Gastroesophageal sphincter (tissue), 3 donors: Measurements from ENCODE around the gene KRT17.

Experiments
- EP300 ChIP-seq: sonication (generic); formaldehyde crosslinking; IDR thresholded peaks from one replicate; pipeline ENCODE4 v1.6.1; 2017; ENCODE audit warnings: antibody characterized with exemption, mild to moderate bottlenecking
- POLR2A ChIP-seq, 2 donors: fragments of 450-650 bp; IDR thresholded peaks; one replicate each; pipeline ENCODE4 v1.6.1; 2017; ENCODE audit warnings: antibody characterized with exemption in 2 of 2, mild to moderate bottlenecking in 2 of 2, moderate library complexity in 1 of 2
- POLR2AphosphoS5 ChIP-seq: sonication (generic); formaldehyde crosslinking; IDR thresholded peaks from one replicate; pipeline ENCODE4 v1.6.1; 2017; ENCODE audit warnings: antibody characterized with exemption
- TF ChIP-seq, protein P1 (sequence below), 4 experiments: fragments of 200-600 bp in 2 of 4; fragments of 450-650 bp in 2 of 4; sonication (generic) in 1 of 4; IDR thresholded peaks; one replicate each; pipeline ENCODE4 v1.5.1; 2017 to 2019; ENCODE audit warnings: antibody characterized with exemption in 4 of 4, mild to moderate bottlenecking in 2 of 4, moderate library complexity in 2 of 4

DNA sequence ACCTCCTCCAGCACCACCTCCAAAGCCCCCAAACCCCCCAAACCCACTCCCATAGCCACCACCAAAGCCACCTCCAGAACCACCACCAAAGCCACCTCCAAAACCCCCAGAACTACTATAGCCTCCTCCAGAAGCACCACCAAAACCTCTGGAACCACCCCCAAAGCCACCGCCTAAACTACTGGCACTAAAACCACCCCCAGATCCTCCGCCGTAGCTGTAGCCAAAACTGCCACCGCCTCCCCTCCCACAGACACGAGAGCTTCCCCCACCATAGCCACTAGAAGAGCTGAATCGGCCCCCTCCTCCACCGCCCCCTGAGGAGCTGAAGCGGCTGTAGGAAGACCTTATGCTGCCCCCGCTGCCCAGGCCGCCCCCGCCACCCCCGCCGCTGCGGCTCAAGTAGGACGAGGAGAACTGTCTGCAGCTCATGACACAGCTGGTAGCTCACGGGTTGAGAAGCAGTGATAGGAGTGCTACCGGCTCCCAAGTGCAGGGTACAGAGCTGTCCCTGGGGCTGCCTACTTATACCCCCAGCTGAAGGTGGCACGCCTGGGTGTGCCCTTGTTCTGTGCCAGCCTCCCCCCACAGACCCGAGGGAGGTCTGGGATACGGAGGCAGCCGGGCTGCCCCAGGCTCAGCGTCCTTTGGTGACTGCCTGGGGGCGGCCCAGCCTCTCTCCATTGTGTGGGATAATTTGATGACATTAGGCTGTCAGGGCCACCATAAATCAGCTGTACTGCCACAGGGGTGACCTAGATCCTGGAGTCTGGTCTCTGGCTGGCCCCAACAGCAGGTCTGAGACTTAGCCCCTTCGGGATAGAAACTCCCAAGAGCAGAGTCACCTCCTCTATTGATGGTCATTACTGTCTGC, 52.6 kb downstream of the KRT17 start, which contains the start of gene KRT9:
- TF ChIP-seq, protein P1, sequence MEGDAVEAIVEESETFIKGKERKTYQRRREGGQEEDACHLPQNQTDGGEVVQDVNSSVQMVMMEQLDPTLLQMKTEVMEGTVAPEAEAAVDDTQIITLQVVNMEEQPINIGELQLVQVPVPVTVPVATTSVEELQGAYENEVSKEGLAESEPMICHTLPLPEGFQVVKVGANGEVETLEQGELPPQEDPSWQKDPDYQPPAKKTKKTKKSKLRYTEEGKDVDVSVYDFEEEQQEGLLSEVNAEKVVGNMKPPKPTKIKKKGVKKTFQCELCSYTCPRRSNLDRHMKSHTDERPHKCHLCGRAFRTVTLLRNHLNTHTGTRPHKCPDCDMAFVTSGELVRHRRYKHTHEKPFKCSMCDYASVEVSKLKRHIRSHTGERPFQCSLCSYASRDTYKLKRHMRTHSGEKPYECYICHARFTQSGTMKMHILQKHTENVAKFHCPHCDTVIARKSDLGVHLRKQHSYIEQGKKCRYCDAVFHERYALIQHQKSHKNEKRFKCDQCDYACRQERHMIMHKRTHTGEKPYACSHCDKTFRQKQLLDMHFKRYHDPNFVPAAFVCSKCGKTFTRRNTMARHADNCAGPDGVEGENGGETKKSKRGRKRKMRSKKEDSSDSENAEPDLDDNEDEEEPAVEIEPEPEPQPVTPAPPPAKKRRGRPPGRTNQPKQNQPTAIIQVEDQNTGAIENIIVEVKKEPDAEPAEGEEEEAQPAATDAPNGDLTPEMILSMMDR (IDR thresholded peaks at IDR 0.05): no peak
- TF ChIP-seq EP300: no peak
- no peak for TF ChIP-seq POLR2A (IDR thresholded peaks at IDR 0.05)
- TF ChIP-seq POLR2AphosphoS5: no peak
